SJCRH30 (cell line): Measurements from ENCODE around the gene ATP10B. TPM values are rescaled to one million over a fixed set of nuclear protein-coding genes. Genes with fewer than 3 reads are reported as not detected.

Experiments used
- DNase-seq, 2 experiments: peaks; one replicate each; pipeline ENCODE4 v3.0.0-alpha.2; 2015 to 2020
- H3K27ac ChIP-seq: fragments of 250-450 bp; sonication (Bioruptor Pico); 2 replicates; pipeline ENCODE4 v1.5.1; 2020; ENCODE audit warnings: mild to moderate bottlenecking, moderate library complexity
- H3K27me3 ChIP-seq: fragments of 250-450 bp; sonication (Bioruptor Pico); 2 replicates; pipeline ENCODE4 v1.5.1; 2020; ENCODE audit warnings: mild to moderate bottlenecking, moderate library complexity
- H3K36me3 ChIP-seq: fragments of 250-450 bp; sonication (Bioruptor Pico); 2 replicates; pipeline ENCODE4 v1.5.1; 2020; ENCODE audit warnings: mild to moderate bottlenecking, moderate library complexity
- H3K4me1 ChIP-seq: fragments of 250-450 bp; sonication (Bioruptor Pico); 2 replicates; pipeline ENCODE4 v1.5.1; 2020; ENCODE audit warnings: mild to moderate bottlenecking, moderate library complexity
- H3K4me3 ChIP-seq: fragments of 250-450 bp; sonication (Bioruptor Pico); 2 replicates; pipeline ENCODE4 v1.5.1; 2020; ENCODE audit warnings: mild to moderate bottlenecking, moderate library complexity
- H3K9me3 ChIP-seq: fragments of 250-450 bp; sonication (Bioruptor Pico); replicated peaks from 2 replicates; pipeline ENCODE4 v1.5.1; 2020; ENCODE audit warnings: mild to moderate bottlenecking, moderate library complexity
- total RNA-seq: library from RNA; depleted of rRNA; stranded (reverse); fragments of >200 nt; shearing (Covaris generic); gene quantifications from 2 replicates; pipeline ENCODE4 v1.2.3, GENCODE V29; 2014

ATP10B gene
- total RNA-seq, 1 experiment from 2014 or later = not detected

- Histone ChIP-seq H3K4me3 (no peak overlapping the region), H3K27ac (no peak overlapping the region), H3K27me3 (no peaks in the 10 kb centered on the region), H3K9me3 (no peaks in the 10 kb centered on the region), H3K4me1 (no peaks in the 10 kb centered on the region), H3K36me3 (no peaks in the 10 kb centered on the region)
- no peak for DNase-seq
Measured at GRCh38 chr5:160657622-160658458, 194.2 kb downstream of the ATP10B start.

GRCh38 chr5:160657068-160657507 is 194.9 kb downstream of the ATP10B start:
- H3K4me3 ChIP-seq = no peak overlapping the region
- H3K9me3 ChIP-seq = no peaks in the 10 kb centered on the region
- H3K36me3 ChIP-seq = no peaks in the 10 kb centered on the region
- H3K27ac ChIP-seq = no peak overlapping the region
- H3K4me1 ChIP-seq = no peaks in the 10 kb centered on the region
- no peaks in the 10 kb centered on the region for H3K27me3 ChIP-seq
- DNase-seq = no peak

GRCh38 chr5:160655717-160656116 is 196.3 kb downstream of the ATP10B start:
- DNase-seq = no peak
- H3K36me3 ChIP-seq = no peaks in the 10 kb centered on the region
- no peaks in the 10 kb centered on the region for H3K4me1 ChIP-seq
- no peak overlapping the region for H3K4me3 ChIP-seq
- H3K27ac ChIP-seq = no peak overlapping the region
- no peaks in the 10 kb centered on the region for H3K9me3 ChIP-seq
- H3K27me3 ChIP-seq = no peaks in the 10 kb centered on the region

GRCh38 chr5:160651692-160652645 is 200.0 kb downstream of the ATP10B start:
- H3K27ac ChIP-seq = no peak overlapping the region
- H3K4me1 ChIP-seq = no peaks in the 10 kb centered on the region
- H3K4me3 ChIP-seq = no peak overlapping the region
- no peaks in the 10 kb centered on the region for H3K36me3 ChIP-seq
- H3K9me3 ChIP-seq = no peaks in the 10 kb centered on the region
- no peaks in the 10 kb centered on the region; the same call in 1 of the 2 replicates for H3K27me3 ChIP-seq
- DNase-seq = no peak

- peak in 1 of 2 experiments; percentile 17 for DNase-seq
- Histone ChIP-seq H3K27ac (no peak overlapping the region), H3K4me3 (no peak overlapping the region), H3K36me3 (no peaks in the 10 kb centered on the region), H3K4me1 (no peaks in the 10 kb centered on the region), H3K9me3 (no peaks in the 10 kb centered on the region), H3K27me3 (no peaks in the 10 kb centered on the region; the same call in 1 of the 2 replicates)
Measured at GRCh38 chr5:160649304-160649703, 202.7 kb downstream of the ATP10B start.

GRCh38 chr5:160646033-160646432 is 206.0 kb downstream of the ATP10B start:
- no peak for DNase-seq
- Histone ChIP-seq H3K9me3 (no peaks in the 10 kb centered on the region), H3K4me3 (no peak overlapping the region), H3K36me3 (no peaks in the 10 kb centered on the region), H3K27ac (no peak overlapping the region), H3K27me3 (no peaks in the 10 kb centered on the region; the same call in 1 of the 2 replicates), H3K4me1 (no peaks in the 10 kb centered on the region)

- no peak for DNase-seq
Measured at GRCh38 chr5:160643616-160644240, 208.3 kb downstream of the ATP10B start.

GRCh38 chr5:160641405-160641804 is 210.6 kb downstream of the ATP10B start:
- H3K4me3 ChIP-seq = no peak overlapping the region
- no peaks in the 10 kb centered on the region for H3K36me3 ChIP-seq
- DNase-seq = no peak
- H3K4me1 ChIP-seq = no peaks in the 10 kb centered on the region
- no peak overlapping the region for H3K27ac ChIP-seq
- no peaks in the 10 kb centered on the region for H3K9me3 ChIP-seq
- H3K27me3 ChIP-seq = no peaks in the 10 kb centered on the region; the same call in 1 of the 2 replicates

More at GRCh38 chr5:160643616-160644240, 208.3 kb downstream of the ATP10B start:
- no peak overlapping the region for H3K4me3 ChIP-seq
- no peaks in the 10 kb centered on the region for H3K36me3 ChIP-seq
- no peaks in the 10 kb centered on the region for H3K9me3 ChIP-seq
- H3K27ac ChIP-seq = no peak overlapping the region
- no peaks in the 10 kb centered on the region; the same call in none of the 2 replicates for H3K27me3 ChIP-seq
- no peaks in the 10 kb centered on the region for H3K4me1 ChIP-seq

GRCh38 chr5:160640406-160640805 is 211.6 kb downstream of the ATP10B start:
- no peak overlapping the region for H3K4me3 ChIP-seq
- DNase-seq = no peak
- H3K4me1 ChIP-seq = no peaks in the 10 kb centered on the region
- no peaks in the 10 kb centered on the region for H3K9me3 ChIP-seq
- no peak overlapping the region for H3K27ac ChIP-seq
- H3K36me3 ChIP-seq = no peaks in the 10 kb centered on the region
- no peaks in the 10 kb centered on the region; the same call in 1 of the 2 replicates for H3K27me3 ChIP-seq

- no peak overlapping the region for H3K27ac ChIP-seq
Measured at GRCh38 chr5:160638161-160638742, 213.8 kb downstream of the ATP10B start.

GRCh38 chr5:160637357-160638090 is 214.5 kb downstream of the ATP10B start:
- Histone ChIP-seq H3K27ac (no peak overlapping the region), H3K4me1 (no peaks in the 10 kb centered on the region)
- DNase-seq = no peak

More at GRCh38 chr5:160638161-160638742, 213.8 kb downstream of the ATP10B start:
- H3K9me3 ChIP-seq = no peaks in the 10 kb centered on the region
- no peaks in the 10 kb centered on the region; the same call in 1 of the 2 replicates for H3K27me3 ChIP-seq
- DNase-seq = no peak
- H3K4me3 ChIP-seq = no peak overlapping the region
- H3K36me3 ChIP-seq = no peaks in the 10 kb centered on the region
- H3K4me1 ChIP-seq = no peaks in the 10 kb centered on the region

GRCh38 chr5:160635663-160636062 is 216.3 kb downstream of the ATP10B start:
- H3K9me3 ChIP-seq = no peaks in the 10 kb centered on the region
- no peaks in the 10 kb centered on the region; the same call in 1 of the 2 replicates for H3K27me3 ChIP-seq
- no peak overlapping the region for H3K4me3 ChIP-seq
- no peak for DNase-seq
- no peaks in the 10 kb centered on the region for H3K4me1 ChIP-seq
- H3K36me3 ChIP-seq = no peaks in the 10 kb centered on the region
- H3K27ac ChIP-seq = no peak overlapping the region

More at GRCh38 chr5:160637357-160638090, 214.5 kb downstream of the ATP10B start:
- no peaks in the 10 kb centered on the region for H3K36me3 ChIP-seq
- no peaks in the 10 kb centered on the region for H3K9me3 ChIP-seq
- no peak overlapping the region for H3K4me3 ChIP-seq
- no peaks in the 10 kb centered on the region; the same call in 1 of the 2 replicates for H3K27me3 ChIP-seq

- Histone ChIP-seq H3K27me3 (no peaks in the 10 kb centered on the region; the same call in 1 of the 2 replicates), H3K4me3 (no peak overlapping the region), H3K36me3 (no peaks in the 10 kb centered on the region), H3K9me3 (no peaks in the 10 kb centered on the region), H3K27ac (no peak overlapping the region), H3K4me1 (no peaks in the 10 kb centered on the region)
- no peak for DNase-seq
Measured at GRCh38 chr5:160635046-160635445, 217.0 kb downstream of the ATP10B start.
